ENCODE data around the gene MYO18B. TPM values are rescaled to one million over a fixed set of nuclear protein-coding genes. Genes with fewer than 3 reads are reported as not detected.

MYO18B gene
- total and polyA plus RNA-seq, 2 of the 8 experiments (the other 6 are each of a cell fraction or from before 2014, with no cell fraction given) = 0.62 to 0.78 TPM

- 91% methylated on average over 7 of the region's 7 CpGs; no CpG with 5 or more reads in 1 of the 2 experiments for WGBS, 2 experiments (ENCODE audit: extremely low coverage in 1 of 2, insufficient coverage in 1 of 2, insufficient read length in 1 of 2, insufficient replicate concordance in 2 of 2, low coverage in 1 of 2, low lambda C conversion rate in 2 of 2, missing lambda C conversion rate in 1 of 2)
- no peak overlapping the region for H3K9ac ChIP-seq (replicated peaks in 1 of 4; ENCODE audit: extremely low read depth in 1 of 4, low read depth in 3 of 4, low read length in 3 of 4)
- no peak overlapping the region for H3K56ac ChIP-seq (replicated peaks; ENCODE audit: insufficient read length, low read depth, low read length)
- H3K4ac ChIP-seq (replicated peaks; ENCODE audit: insufficient read length, low read depth, low read length) = no peak overlapping the region
- H3K14ac ChIP-seq (ENCODE audit: insufficient read length) = no peak overlapping the region
- H3K36me3 ChIP-seq (ENCODE audit: control insufficient read depth in 2 of 4, insufficient read depth in 4 of 4, low read length in 3 of 4) = no peaks in the 10 kb centered on the region
- FAIRE-seq (no peak), DNase-seq (ENCODE audit: low read depth in 1 of 2, low spot score in 2 of 2) (no peak)
- no peaks in the 10 kb centered on the region for H4K20me1 ChIP-seq (replicated peaks in 1 of 2; ENCODE audit: control insufficient read depth in 1 of 2, insufficient read depth in 2 of 2, low read length in 2 of 2)
- no peak overlapping the region for H2BK15ac ChIP-seq (ENCODE audit: low read length)
- H2BK5ac ChIP-seq (ENCODE audit: low read depth, low read length) = no peak overlapping the region
- no peak overlapping the region for H2BK120ac ChIP-seq (replicated peaks; ENCODE audit: low read depth, low read length)
- no peak overlapping the region for H2BK20ac ChIP-seq (ENCODE audit: low read length)
- no peaks in the 10 kb centered on the region for H3K4me1 ChIP-seq (replicated peaks in 1 of 4; ENCODE audit: control insufficient read depth in 3 of 4, insufficient read depth in 4 of 4, low read length in 3 of 4)
- no peak overlapping the region for H4K91ac ChIP-seq (replicated peaks; ENCODE audit: insufficient read length, low read length)
- no peak overlapping the region for H3K27ac ChIP-seq (ENCODE audit: low read depth, low read length)
- no peaks in the 10 kb centered on the region for H3K27me3 ChIP-seq (replicated peaks in 1 of 4; ENCODE audit: control insufficient read depth in 3 of 4, extremely low read depth in 1 of 4, insufficient read depth in 3 of 4, low read length in 3 of 4)
- H2AK5ac ChIP-seq (ENCODE audit: low read depth, low read length) = no peak overlapping the region
- no peaks in the 10 kb centered on the region for H3K79me2 ChIP-seq (ENCODE audit: control insufficient read depth in 1 of 2, insufficient read depth in 2 of 2, low read length in 2 of 2)
- TF ChIP-seq CTBP2 (IDR thresholded peaks at IDR 0.05; ENCODE audit: borderline replicate concordance, insufficient read depth, insufficient read length, low read length) (no peak), SP4 (IDR thresholded peaks at IDR 0.05; ENCODE audit: low read length) (no peak), JUND (IDR thresholded peaks at IDR 0.05; ENCODE audit: low read length) (no peak), MAX (IDR thresholded peaks at IDR 0.05) (no peak), CBX5 (IDR thresholded peaks at IDR 0.05; ENCODE audit: low read depth, low read length) (no peak), ATF3 (IDR thresholded peaks at IDR 0.05; ENCODE audit: insufficient read depth, low read depth, low read length) (no peak), RXRA (IDR thresholded peaks at IDR 0.05; ENCODE audit: insufficient read depth, low read depth, low read length) (no peak), SAP30 (IDR thresholded peaks at IDR 0.05; ENCODE audit: insufficient read depth, insufficient replicate concordance, low read length) (no peak), KDM1A (IDR thresholded peaks at IDR 0.05; ENCODE audit: borderline replicate concordance, low read length) (no peak)
- no peak overlapping the region for H3K23ac ChIP-seq (ENCODE audit: insufficient read length)
- CTCF ChIA-PET (ENCODE audit: partially characterized antibody) = no interaction called here
- H4K8ac ChIP-seq (ENCODE audit: extremely low read depth, insufficient read depth, low read length) = no peak overlapping the region
- H3K79me1 ChIP-seq (ENCODE audit: low read depth, low read length) = no peaks in the 10 kb centered on the region
- no peak overlapping the region for H2BK12ac ChIP-seq (ENCODE audit: low read depth, low read length)
- no peaks in the 10 kb centered on the region for H3K9me3 ChIP-seq (ENCODE audit: insufficient read depth in 2 of 2, low read depth in 1 of 2, low read length in 1 of 2)
- POLR2A ChIA-PET (ENCODE audit: partially characterized antibody) = no interaction called here
- no peak overlapping the region for H2AFZ ChIP-seq (ENCODE audit: low read length)
- no peak overlapping the region for H3K4me3 ChIP-seq (ENCODE audit: extremely low read depth in 1 of 4, insufficient read depth in 2 of 4, low read depth in 3 of 4, low read length in 4 of 4)
- no peak overlapping the region for H3K18ac ChIP-seq (ENCODE audit: extremely low read depth, low read length)
- peaks cover 1% of the 10 kb centered on the region; the same call in 1 of the 2 replicates for H3K23me2 ChIP-seq (ENCODE audit: low read depth, low read length)
- no peak overlapping the region for H3K4me2 ChIP-seq (ENCODE audit: insufficient read depth in 1 of 2, low read depth in 2 of 2, low read length in 2 of 2)
- H4K5ac ChIP-seq (ENCODE audit: insufficient read length, low read depth, low read length) = no peak overlapping the region
These were observed 254.7 kb downstream of the MYO18B start for GRCh38 chr22:25996669-25997068.
